ENCODE data around the gene U2SURP.

U2SURP gene

DNA sequence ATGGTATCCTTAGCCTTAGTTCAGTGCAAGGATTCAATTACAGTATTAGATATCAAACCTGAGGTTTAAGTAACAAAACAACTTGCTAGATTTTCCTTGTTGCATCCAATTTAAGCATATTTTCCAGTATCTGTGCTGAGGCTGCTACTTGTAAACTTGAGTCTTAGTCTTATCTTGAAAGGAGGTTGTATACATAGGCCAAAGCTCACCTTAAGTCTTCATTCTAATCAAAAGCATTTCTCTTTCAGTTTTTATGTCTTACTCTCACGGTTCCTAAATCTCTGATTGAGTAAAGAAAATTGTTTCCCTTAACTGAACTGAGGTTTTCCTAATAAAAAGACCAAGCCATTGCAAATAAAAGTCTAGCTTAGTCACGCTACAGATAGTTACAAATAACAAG is 52.6 kb downstream of the U2SURP start:
- H3K4me3 ChIP-seq (replicated peaks; ENCODE audit: low read depth, low read length) = no peak overlapping the region
- DNase-seq (ENCODE audit: low read depth) = no peak
- TF ChIP-seq, protein P1, sequence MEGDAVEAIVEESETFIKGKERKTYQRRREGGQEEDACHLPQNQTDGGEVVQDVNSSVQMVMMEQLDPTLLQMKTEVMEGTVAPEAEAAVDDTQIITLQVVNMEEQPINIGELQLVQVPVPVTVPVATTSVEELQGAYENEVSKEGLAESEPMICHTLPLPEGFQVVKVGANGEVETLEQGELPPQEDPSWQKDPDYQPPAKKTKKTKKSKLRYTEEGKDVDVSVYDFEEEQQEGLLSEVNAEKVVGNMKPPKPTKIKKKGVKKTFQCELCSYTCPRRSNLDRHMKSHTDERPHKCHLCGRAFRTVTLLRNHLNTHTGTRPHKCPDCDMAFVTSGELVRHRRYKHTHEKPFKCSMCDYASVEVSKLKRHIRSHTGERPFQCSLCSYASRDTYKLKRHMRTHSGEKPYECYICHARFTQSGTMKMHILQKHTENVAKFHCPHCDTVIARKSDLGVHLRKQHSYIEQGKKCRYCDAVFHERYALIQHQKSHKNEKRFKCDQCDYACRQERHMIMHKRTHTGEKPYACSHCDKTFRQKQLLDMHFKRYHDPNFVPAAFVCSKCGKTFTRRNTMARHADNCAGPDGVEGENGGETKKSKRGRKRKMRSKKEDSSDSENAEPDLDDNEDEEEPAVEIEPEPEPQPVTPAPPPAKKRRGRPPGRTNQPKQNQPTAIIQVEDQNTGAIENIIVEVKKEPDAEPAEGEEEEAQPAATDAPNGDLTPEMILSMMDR (IDR thresholded peaks at IDR 0.05; ENCODE audit: low read length, missing control alignments) = no peak

DNA sequence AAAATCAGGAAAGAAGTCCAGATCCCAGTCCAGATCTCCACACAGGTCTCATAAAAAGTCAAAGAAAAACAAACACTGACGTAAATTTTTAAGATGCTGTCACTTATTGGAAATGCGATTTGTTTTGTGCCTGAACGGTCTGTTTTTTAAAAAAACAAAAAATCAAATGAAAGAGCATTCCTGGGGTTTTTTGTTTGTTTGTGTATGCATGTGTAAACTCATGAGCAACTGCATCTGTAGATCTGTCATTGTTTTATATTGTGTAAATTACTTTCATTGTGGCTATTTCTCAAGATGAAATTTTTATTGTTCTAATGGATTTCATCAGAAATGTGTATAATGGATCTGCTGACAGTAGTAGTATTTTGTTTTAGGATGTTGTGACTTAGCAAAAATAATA is 55.0 kb downstream of the U2SURP start:
- TF ChIP-seq, protein P1 (IDR thresholded peaks at IDR 0.05; ENCODE audit: low read length, missing control alignments) = no peak
- DNase-seq (ENCODE audit: low read depth) = no peak
- H3K4me3 ChIP-seq (replicated peaks; ENCODE audit: low read depth, low read length) = no peak overlapping the region

DNA sequence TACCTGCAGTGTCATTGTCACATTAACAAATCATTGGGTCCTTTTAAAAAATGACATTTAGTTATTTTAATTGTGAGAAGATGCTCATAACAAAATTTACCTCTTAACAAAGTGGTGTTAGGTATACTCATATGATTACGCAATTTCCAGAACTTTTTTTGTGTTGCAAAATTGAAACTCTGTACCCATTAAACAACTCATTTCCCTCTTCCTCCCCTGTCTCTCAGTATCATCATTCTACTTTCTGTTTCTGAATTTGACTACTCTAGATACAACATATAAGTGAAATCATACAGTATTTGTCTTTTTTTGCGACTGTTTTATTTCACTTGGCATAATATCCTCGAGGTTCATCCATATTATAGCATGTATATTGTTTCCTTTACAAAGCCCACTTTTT is 59.5 kb downstream of the U2SURP start:
- DNase-seq (ENCODE audit: low read depth) = peak; percentile 21
- no peak overlapping the region for H3K4me3 ChIP-seq (replicated peaks; ENCODE audit: low read depth, low read length)
- TF ChIP-seq, protein P1 (IDR thresholded peaks at IDR 0.05; ENCODE audit: low read length, missing control alignments) = no peak

DNA sequence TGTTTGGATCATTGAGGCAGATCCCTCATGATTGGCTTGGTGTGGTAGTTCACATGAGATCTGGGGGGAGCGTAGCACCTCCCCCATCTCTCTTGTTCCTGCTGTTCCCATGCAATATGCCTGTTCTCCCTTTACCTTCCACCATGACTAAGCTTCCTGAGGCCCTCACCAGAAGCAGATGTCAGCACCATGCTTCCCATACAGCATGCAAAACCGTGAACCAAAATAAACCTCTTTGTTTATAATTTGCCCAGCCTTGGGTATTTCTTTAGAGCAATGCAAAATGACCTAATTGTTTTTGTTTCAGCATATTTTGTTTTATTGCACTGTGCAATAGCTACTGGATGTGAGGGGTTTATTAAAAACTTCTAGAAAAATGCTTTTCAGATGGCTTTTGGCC is 61.6 kb downstream of the U2SURP start:
- no peak overlapping the region for H3K4me3 ChIP-seq (replicated peaks; ENCODE audit: low read depth, low read length)
- TF ChIP-seq, protein P1 (IDR thresholded peaks at IDR 0.05; ENCODE audit: low read length, missing control alignments) = no peak
- DNase-seq (ENCODE audit: low read depth) = peak; percentile 30

DNA sequence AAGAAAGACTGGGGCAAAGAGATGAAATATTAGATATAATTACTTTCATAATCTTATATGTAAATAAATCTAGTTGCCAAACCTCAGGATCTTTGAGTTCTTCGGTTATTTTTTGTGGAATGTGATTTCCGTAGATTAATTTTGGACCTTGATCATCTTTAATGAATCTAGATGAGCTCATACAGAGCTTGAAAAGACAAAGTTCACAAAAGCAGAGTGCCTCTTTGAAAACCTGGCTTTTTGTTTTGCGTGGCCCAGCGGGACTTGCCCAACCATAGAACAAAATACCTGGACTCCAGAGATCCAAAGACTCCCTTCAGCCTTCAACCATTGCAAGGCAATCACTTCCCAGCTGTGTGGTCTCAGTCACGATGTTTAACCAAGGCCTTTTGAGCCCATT is 63.4 kb downstream of the U2SURP start:
- no peak overlapping the region for H3K4me3 ChIP-seq (replicated peaks; ENCODE audit: low read depth, low read length)
- DNase-seq (ENCODE audit: low read depth) = no peak
- TF ChIP-seq, protein P1 (IDR thresholded peaks at IDR 0.05; ENCODE audit: low read length, missing control alignments) = no peak

DNA sequence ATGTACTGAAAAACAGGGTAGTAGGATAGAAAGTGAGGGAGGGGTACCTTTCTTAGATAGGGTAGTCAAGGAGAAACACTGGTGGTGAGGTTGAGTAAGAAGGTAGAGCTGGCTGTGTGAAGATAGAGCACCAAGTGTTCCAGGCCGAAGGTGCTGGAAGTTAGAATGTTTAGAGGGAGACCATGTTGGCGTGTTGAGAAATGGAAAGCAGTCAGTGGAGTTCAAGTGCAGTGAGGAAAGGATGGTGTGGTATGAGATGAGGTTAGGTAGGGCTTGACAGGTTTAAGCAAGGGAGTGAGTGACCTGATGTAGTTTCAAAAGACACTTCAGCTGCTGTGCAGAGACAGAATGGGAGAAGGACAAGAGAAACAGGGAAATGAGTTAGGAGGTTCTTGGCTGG is 64.0 kb downstream of the U2SURP start:
- no peak for DNase-seq (ENCODE audit: low read depth)
- TF ChIP-seq, protein P1 (IDR thresholded peaks at IDR 0.05; ENCODE audit: low read length, missing control alignments) = no peak
- no peak overlapping the region for H3K4me3 ChIP-seq (replicated peaks; ENCODE audit: low read depth, low read length)

DNA sequence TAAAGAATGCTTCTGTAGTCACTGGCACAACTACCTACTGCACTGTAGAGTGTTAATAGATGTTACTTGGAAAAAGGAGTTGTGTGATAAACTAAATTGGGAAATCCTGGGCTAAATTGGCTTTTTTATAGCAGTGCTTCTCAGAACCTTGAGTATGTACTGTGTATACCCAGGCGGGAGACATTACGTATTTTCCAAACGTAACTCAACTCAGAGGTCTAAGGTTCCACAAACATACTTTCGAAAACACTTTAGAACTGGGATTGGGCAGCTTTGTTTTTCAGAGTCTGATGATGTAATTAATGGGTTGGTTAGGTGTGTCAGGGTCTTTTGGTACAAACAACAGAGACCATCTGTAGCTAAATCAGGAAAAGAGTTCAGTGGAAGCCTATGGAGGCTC is 64.7 kb downstream of the U2SURP start:
- DNase-seq (ENCODE audit: low read depth) = no peak
- TF ChIP-seq, protein P1 (IDR thresholded peaks at IDR 0.05; ENCODE audit: low read length, missing control alignments) = no peak
- no peak overlapping the region for H3K4me3 ChIP-seq (replicated peaks; ENCODE audit: low read depth, low read length)
